Bone marrow (tissue), 2 donors: ENCODE results near the gene RNF157.
A peak's percentile ranks its signal among the peaks of the same experiment; 100 is the strongest.
"Not testable (repeated sequence)": the region's sequence is repeated elsewhere in the genome, so short reads cannot be mapped to it uniquely, and the experiment has no call there.

Source experiments
- DNase-seq, 2 donors: peaks; one replicate each; lab custom pipeline; 2025; lab: John Stamatoyannopoulos, UW

The RNF157 gene

GRCh38 chr17:76189741-76190140 is 50.6 kb downstream of the RNF157 start:
- DNase-seq, result no peak

- DNase-seq, result no peak
Measured at GRCh38 chr17:76189247-76189646, 51.0 kb downstream of the RNF157 start.

GRCh38 chr17:76188213-76189016 is 51.9 kb downstream of the RNF157 start:
- DNase-seq, result no peak

GRCh38 chr17:76186774-76187173 is 53.5 kb downstream of the RNF157 start:
- DNase-seq, result not testable (repeated sequence)

- no peak for DNase-seq
Measured at GRCh38 chr17:76184290-76184689, 56.0 kb downstream of the RNF157 start.

GRCh38 chr17:76182016-76182764 is 58.1 kb downstream of the RNF157 start:
- peak; percentile 64 to 86 for DNase-seq

GRCh38 chr17:76179496-76180467 is 60.5 kb downstream of the RNF157 start:
- DNase-seq, result peak in 1 of 2 donors; percentile 69

- DNase-seq, result no peak
Measured at GRCh38 chr17:76178124-76178523, 62.2 kb downstream of the RNF157 start.

- no peak for DNase-seq
Measured at GRCh38 chr17:76176701-76177574, 63.4 kb downstream of the RNF157 start.

- DNase-seq, result no peak
Measured at GRCh38 chr17:76174037-76174436, 66.3 kb downstream of the RNF157 start.

- no peak for DNase-seq
Measured at GRCh38 chr17:76173474-76173873, 66.8 kb downstream of the RNF157 start.

- no peak for DNase-seq
Measured at GRCh38 chr17:76171706-76172105, 68.6 kb downstream of the RNF157 start.

- DNase-seq, result no peak
Measured at GRCh38 chr17:76170114-76170513, 70.2 kb downstream of the RNF157 start.

- DNase-seq, result no peak
Measured at GRCh38 chr17:76166906-76167305, 73.4 kb downstream of the RNF157 start.

GRCh38 chr17:76166168-76166567 is 74.1 kb downstream of the RNF157 start:
- no peak for DNase-seq

- no peak for DNase-seq
Measured at GRCh38 chr17:76164331-76164730, 76.0 kb downstream of the RNF157 start.

- DNase-seq, result no peak
Measured at GRCh38 chr17:76163919-76164318, 76.4 kb downstream of the RNF157 start.

- no peak for DNase-seq
Measured at GRCh38 chr17:76161619-76162266, 78.5 kb downstream of the RNF157 start.

GRCh38 chr17:76160896-76161528 is 79.3 kb downstream of the RNF157 start:
- DNase-seq, result no peak

- DNase-seq, result no peak
Measured at GRCh38 chr17:76159157-76159556, 81.1 kb downstream of the RNF157 start.
